ENCODE measurements around the gene NCLN.
"Not testable (repeated sequence)": the region's sequence is repeated elsewhere in the genome, so short reads cannot be mapped to it uniquely, and the experiment has no call there.

NCLN gene

DNA sequence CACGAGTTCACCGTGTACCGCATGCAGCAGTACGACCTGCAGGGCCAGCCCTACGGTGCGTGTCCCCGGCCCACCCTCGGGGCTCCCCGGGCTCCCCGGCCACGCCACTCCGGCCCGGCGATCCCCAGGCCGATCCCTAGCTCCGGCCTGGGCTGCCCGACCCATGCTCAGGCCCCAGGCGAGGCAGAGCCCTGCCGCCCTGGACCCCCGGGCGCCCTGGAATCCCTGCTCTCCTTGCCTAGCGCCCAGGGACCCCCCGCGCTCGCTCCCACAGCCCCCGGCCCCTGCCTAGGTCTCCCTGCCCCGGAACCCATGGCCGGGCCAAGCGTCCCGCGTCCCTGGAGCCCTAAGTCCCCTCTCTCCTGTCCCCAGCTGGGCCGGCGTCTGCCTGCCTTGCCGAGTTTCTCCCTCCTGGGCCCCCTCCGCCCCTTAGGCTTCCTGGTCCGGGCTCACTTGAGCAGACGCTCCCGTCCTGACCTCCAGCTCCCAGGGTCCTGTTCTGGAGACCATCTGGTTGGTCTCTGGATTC, 494 bp downstream of the NCLN start:
- no peak for DNase-seq

DNA sequence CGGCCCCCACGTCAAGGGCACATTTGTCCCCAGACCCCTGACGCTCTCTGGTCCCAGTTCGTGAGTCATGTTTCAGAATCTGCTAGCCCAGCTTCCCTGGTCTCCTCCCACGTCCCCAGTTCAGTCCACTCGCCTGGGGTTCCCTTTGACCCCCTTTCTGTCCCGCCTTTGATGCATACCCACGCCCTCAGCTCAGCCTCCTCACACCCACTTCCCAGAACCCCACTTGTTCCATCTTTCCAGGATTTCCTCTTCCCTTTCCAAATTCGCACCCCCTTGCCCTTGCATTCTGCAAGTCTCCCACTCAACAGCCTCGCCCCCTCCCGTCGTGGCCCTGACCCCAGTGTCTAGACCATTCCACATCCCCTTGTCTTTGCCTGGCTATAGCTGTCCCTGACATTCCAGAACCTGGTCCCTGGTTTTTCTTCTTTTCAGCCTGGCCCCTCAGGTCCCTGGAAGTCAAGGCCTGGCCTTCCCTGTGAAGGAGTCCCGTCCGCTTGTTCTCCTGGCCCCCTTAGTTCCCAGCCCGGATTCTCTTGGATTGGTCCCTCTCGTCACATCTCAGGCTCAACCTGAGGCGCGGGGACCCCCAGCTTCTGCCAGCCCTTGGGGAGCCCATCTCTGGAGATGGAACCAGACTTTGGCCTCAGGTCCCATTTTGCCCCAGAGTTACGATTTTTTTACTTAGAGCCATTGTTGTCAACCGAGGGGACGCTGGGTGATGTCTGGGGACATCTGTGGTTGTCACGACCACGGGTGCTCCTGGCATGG, 1.3 kb downstream of the NCLN start:
- no peak for DNase-seq

DNA sequence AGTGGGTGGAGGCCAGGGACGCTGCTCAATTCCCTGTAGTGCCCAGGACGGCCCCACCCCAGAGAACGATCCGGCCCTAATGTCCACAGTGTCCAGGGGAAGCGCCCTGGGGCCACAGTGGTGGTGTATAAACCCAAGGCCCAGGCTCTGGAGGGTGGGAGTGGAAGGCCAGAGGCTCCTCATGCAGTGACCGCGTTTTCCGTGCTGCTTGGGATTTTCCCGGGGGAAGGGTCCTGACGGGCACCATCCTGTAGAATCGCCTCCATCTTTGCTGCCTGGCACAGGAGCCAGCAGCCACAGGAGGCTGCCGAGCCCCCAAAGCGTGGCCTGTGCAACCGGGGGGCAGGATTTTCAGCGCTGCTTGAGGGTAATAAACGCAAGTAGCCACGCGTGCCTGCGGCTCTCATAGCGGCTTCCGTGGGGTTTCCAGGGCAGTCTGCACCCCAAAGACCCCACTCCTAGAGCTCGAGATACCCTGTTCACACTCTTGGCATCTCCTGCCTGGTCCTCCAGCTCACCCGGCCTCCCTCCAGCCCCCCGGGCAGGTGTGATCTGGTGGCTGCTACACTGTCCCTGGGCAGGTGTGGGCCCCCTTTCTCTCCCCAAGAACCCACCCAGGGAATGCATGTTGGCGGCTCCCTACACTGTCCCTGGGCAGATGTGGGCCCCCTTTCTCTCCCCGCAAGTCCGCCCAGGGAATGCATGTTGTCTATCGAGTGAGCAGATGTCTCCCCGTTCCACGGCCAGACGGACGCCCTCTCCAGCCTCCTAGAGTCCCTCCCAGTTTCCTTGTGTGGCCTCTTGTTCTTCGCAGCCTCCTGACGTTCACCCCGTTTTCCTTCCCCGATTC, 2.2 kb downstream of the NCLN start:
- no peak for DNase-seq

DNA sequence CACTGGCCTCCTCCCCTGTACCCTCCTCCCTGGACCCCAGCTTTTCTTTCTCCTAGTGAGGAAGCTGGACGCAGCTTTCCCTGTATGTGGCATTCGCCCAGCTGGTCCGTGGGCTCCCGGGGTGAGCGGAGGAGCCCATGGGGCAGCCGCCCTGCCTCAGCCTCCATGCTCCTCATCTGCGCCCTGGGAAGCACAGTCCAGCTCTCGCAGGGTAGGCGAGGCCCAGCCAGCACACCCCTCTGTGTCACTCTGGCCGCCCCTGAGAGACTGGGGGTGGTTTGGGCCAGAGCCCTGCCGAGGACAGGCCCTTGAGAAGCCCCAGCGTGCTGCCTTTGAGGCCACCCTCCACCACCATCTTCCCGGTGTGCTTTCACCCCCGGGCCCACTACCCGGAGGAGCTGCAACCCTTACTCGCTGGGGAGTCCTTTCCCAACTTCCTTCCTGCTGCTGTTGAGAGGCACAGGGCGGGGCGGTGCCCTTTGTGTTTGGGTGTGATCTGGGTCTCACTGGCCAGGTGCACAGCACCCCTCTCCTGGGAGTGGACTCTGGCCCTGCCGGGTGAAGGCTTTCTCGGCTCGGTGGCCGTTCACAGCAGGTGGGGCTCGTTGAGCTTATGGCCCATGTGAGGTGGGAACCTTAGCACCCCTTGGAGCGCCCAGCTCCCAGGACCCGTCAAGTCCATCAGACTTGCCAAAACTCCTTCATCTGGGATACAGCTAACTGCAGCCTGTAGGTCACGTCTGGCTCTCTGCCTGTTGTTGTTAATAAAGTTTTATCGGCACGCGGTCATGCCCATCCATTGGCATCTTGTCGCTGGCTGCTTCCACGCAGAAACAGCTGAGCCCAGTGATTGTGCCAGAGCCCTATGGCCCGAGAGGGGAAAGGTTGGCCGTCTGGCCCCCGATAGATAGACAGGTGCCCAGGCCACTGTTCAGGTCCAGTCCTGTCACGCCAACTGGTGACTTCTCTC, 3.2 kb downstream of the NCLN start:
- peak; percentile 64 for DNase-seq

DNA sequence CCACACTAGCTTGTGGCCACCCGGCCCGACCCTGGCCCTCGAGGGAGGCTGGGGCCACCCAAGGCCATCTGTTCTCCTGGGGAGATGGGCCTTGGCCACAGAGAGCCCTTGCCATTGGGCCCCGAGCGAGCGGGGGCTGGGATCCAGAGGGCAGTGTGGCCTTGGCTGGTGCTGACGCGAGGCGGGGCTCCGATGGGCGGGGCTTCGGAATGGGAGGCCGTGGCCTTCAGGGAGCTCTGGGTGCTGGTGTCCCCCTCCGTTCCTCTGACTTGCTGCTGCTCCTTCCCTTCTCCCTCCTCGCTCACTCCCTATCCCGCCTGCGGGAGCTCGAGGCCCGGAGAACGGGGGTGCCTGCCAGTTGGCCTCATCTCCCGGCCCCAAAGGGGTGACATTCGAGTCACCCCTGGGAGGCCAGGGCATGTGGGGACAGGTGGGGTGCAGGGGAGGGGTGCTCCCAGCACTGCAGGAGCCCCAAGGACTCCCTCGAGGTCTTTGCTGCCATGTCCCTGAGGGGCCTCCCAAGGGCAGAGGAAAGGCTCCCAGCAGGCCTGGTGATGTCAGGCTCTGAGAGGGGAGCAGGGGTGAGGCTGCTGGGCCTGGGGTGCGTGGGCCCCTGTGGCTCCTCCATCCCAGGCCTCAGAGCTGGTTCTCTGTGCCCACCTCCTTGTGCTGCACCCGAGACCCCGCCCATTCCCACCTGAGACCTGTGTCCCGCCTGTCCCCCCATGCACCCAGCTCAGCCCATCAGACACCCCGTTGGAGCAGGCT, 4.2 kb downstream of the NCLN start:
- DNase-seq, result no peak

DNA sequence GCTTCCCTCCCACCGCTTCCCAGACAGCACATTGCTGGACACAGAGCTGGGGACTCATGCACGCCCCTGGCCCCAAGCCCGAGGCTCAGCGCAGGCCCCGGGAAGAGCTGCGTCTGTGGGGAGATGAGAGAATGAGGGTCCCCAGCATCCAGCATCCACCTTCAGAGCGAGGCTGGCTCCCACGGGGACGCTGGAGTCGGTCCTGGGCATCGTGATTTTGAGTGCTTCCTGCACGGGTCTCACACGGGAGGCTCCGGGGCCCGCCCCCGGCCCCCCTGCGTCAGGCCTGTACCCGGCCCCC, 4.7 kb downstream of the NCLN start:
- no peak for DNase-seq

DNA sequence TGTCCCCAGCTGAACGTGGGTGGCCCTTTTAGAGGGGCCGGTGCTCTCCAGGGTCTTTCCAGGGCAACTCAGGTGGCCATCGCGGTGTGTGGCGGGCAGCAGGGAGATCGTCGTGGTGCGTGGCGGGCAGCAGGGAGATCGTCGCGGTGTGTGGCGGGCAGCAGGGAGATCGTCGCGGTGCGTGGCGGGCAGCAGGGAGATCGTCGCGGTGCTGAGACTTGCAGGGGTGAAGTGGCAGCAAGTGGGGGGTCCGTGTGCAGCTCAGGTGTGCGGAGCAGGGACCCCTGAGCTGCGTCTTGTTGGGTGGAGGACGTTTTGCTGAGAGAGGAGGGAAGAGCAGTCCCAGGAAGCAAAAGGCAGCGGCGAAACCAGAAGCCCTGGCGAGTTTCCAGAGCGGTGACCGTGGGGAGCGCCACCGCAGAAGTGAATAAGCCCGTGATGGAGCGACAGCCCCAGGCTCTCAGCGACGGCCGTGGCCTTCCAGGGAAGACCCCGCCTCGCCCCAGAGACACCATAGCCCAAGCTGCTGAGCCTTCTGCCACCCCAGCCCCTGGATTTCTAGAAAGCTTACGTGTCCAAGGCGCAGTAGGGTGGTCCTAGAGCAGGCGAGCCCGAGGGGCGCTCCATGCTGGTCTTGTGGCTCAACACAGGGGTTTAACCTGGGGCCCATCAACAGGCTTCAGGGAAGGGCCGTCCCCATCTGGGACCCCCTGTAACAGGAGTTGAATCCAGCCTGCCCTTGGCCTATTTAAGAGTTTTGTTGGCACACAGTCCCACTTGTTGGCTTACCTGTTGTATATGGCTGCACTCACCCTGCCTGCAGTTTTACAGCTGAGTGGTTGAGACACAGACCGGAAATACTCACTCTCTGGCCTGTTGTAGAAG, 5.4 kb downstream of the NCLN start:
- DNase-seq, result no peak

DNA sequence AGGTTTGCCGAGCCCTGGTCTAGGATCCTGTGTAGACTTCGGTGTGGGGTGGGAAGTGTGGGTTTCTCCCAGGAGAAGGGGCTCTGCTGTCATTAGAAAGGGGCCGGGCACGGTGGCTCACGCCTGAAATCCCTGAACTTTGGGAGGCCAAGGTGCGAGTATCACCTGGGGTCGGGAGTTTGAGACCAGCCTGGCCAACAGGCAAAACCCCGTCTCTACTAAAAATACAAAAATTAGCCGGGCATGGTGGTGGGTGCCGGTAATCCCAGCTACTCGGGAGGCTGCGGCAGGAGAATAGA, 6.0 kb downstream of the NCLN start:
- not testable (repeated sequence) for DNase-seq

DNA sequence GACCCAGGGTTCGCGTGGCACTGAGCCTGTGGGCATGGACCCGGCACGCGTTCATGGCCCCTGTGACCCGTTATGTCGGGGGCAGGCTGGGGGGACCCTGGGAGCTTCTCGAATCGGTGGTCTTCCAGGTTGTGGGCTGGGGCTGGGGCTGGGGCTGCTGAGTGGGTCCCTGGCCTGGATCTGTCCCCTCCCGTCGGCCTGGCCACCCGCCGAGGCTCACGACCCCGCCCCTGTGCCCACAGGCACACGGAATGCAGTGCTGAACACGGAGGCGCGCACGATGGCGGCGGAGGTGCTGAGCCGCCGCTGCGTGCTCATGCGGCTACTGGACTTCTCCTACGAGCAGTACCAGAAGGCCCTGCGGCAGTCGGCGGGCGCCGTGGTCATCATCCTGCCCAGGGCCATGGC, 6.5 kb downstream of the NCLN start:
- no peak for DNase-seq

DNA sequence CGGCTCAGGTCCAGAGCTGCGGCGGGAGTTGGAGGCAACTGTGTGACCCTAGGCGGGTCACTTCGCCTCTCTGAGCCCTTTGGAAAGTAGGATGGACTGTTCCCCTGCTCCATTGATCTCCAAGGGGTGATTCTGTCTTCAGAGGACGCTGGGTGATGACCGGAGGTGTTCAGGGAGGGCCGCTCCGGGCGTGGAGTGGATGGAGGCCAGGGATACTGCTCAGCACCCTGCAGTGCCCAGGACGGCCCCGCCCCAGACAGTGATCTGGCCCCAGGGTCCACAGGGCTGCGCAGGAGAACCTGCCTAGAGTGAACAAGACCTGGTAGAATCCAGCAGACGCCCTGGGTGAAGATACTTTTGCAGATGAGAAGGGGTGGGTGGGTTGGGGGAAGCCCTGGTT, 7.0 kb downstream of the NCLN start:
- DNase-seq, result no peak

DNA sequence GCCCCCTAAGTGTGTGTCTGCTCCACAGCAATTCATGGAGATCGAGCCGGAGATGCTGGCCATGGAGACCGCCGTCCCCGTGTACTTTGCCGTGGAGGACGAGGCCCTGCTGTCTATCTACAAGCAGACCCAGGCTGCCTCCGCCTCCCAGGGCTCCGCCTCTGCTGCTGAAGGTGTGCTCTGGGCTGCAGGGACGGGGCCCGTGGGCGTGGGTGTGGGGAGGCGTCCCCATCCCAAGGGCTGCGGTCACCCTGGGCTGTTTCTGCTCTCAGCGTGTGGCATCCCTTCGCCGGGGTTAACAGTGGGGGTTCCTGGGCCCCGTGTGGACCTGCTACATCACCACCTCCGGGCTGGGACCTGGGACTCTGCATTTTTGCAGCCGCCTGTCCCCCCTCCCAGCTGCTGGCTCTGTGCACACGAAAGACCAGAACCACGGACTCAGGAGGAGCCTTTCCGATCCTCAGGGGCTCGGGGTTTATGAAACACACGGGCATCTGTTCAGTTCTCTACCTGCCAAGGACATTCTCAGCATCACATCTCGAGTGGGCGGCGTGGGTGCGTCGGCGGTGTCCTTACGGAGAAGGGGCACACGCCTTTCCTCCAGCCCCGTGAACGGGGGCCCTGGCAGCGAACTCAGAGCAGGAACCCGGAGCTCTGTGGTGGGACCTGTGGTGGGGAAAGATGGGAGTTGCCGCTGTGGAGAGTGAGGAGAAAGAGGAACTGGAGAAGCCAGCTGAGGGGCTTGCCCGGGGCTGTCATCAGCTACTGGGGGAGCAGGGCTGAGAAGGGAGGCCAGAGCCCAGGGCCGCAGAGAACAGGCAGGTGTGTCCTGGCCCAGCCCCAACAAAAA, 7.8 kb downstream of the NCLN start:
- DNase-seq, result peak; percentile 82

DNA sequence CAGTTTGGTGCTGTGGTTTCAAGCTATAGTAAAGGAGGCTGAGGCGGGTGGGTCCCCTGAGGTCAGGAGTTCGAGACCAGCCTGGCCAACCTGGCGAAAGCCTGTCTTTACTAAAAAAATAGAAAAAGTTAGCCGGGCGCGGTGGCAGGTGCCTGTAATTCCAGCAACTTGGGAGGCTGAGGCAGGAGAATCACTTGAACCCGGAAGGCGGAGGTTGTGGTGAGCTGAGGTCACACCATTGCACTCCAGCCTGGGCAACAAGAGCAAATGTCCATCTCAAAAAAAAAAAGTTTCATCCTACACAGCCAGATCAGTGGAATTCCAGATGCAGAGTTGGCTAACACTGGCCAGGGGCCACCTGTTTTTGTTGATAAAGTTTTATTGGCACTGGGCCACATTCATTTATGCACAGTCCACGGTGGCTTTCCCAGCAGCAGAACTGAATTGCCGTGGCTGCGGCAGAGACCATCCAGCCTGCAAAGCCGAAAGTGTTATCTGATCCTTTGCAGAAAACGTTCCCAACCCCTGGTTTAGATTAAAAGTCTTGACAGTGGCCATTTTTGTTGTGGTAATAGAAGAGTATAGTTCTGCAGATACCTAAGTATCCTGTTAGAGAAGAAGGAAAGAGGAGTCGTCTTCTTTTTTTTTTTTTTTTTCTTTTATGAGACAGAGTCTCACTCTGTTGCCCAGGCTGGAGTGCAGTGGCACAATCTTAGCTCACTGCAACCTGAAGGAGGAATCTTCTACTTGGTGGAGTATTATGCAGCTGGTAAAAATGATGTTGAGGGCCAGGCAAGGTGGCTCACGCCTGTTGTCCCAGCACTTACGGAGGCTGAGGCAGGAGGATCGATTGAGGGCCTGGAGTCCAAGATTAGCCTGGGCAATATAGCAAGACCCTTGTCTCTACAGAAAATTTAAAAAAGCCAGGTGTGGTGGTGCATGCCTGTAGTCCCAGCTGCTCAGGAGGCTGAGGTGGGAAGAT, 8.7 kb downstream of the NCLN start:
- DNase-seq, result no peak

DNA sequence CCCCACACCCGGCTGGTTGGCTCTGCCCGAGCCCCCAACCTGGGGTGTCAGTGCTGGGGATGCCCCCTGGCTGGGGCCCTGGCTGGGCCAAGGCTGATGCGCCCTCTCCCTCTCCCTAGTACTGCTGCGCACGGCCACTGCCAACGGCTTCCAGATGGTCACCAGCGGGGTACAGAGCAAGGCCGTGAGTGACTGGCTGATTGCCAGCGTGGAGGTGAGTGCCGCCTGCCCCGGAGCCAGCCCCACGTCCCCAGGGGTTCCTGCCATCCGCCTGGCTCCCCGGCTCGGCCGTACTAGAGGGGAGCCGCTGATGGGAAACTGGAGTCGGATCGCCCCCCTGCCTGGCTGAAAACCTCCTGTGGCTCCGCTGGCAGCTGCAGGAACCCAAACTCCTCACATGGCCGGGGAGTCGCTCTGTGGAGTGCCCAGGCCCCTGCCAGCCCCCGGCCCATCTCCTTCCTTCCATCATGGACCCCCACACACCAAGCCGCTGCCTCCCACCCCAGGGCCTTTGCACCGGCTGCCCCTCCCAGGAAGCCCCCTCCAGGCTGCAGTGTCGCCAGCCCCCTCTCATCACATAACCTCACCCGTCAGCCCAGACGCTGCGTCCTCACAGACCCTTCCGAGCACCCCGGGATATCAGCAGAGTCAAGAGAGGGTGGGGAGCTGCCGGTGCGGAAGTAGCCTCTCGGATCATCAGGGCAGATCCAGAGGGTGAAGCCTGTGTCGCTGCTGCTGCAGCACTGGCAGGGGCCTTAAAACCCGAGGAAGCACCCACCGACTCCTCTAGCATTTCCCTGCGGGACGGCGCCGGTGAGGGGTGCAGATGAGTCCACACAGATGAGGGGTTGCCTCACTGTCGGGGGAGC, 10.6 kb downstream of the NCLN start:
- DNase-seq, result no peak

DNA sequence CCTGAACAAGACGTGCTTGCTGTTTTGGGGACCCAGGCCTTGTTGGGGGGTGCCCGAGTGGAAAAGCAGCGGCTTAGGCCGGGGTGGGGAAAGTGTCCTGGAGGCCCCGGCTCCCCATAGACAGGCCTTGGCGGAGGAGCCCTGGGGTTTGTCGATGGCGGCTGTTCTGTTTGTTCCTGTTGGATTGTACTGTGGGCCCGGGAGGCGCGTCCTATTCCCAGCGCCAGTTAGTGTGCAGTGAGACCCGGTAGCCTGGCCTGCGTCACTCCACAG, 11.1 kb downstream of the NCLN start:
- no peak for DNase-seq

DNA sequence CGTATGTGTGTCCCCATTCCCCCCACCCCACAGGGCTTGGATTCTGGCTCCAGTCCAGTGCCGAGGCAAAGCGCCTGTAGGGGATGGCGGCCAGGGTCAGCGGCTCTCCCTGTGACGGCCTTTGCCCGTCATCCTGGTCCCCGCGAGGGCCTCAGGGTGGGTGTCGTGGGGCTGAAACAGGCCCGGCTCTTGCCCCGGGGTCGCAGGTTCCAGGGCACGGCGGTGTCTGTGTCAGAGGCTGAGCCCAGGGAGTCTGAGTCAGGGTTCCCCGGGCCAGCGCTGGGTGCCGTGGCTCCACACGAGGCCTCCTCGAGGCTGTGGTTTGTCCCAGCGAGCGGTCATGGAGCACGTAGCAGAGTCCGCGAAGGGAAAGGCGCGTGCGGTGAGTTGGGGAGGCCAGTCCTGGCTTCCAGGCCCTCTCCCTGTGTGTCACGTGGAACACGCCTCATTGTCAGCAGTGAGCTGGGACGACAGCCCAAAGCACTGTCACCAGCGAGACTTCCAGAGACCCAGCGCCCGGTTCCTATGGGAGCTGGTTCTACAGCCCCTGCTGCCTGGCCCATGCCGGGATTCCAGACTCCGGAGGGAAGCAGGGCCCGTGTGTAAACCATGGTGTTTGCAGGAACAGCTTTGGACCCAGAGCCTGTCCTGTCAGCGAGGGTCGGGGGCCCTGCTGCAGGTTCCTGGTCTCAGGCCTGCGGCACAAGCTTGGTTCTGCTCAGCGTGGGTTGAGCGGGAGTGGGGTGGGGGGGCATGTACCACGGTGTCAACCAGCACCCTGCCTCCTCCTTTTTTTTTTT, 13.4 kb downstream of the NCLN start:
- no peak for DNase-seq

DNA sequence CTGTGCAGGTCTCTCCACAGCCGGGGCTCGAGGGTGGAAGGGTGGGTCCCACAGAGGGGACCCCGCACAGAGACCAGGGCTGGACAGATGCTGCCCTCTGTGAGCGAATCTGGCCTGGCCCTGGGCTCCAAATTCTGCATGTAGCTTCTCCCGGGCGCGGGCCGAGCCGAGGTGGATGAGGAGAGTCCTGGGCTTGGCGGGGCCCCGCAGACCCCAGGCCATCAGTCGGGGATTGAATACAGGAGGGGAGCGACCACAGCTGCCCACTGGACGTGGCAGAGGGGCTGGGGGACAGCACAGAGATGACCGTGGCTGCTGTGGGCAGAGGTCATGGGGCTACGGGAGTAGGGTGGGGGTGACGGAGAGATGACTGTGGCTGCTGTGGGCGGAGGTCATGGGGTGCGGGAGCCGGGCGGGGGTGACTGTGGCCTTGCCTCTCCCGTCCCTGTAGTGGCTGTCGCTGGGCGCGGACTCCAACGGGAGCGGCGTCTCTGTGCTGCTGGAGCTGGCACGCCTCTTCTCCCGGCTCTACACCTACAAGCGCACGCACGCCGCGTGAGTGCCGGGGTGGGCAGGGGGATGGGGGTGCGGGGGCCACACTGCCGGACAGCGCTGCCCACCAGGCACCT, 15.5 kb downstream of the NCLN start:
- no peak for DNase-seq

DNA sequence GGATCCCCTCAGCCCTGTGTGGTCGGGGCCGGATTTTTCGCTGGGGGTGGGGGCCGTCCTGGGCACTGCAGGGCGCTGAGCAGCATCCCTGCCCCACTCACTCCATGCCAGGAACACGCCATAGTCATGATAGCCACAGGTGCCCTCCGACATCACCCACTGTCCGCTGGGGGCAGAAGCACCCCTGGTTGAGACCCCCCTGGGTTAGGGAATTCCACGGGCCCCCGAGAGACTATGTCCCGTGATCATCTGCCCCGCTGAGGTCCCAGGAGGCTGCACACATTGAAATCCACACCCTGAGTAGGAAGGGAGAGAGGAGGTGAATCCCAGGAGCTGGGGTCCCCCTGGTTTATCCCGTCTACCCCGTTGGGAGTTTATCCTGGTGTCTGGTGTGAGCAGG, 16.2 kb downstream of the NCLN start:
- no peak for DNase-seq
